IMR-90 (cell line): ENCODE measurements around the gene GPR179.

Source experiments
- BHLHE40 ChIP-seq: fragments of 150-350 bp; IDR thresholded peaks from 2 replicates; pipeline ENCODE4 v1.6.1; 2016; ENCODE audit warnings: mild to moderate bottlenecking, low read depth, low read length
- CEBPB ChIP-seq: IDR thresholded peaks from 2 replicates; pipeline ENCODE4 v1.6.1; 2012; ENCODE audit warnings: low read depth, low read length, improper control_type of control experiment
- CTCF ChIP-seq: conservative IDR thresholded peaks from 2 replicates; pipeline ENCODE4 v1.5.1; 2012; ENCODE audit warnings: mild to moderate bottlenecking, low read depth, low read length, improper control_type of control experiment
- ELK1 ChIP-seq: fragments of 150-350 bp; IDR thresholded peaks from 2 replicates; pipeline ENCODE4 v1.6.1; 2016; ENCODE audit warnings: low read depth, mild to moderate bottlenecking, low read length, moderate library complexity, borderline replicate concordance
- FOS ChIP-seq: fragments of 150-350 bp; IDR thresholded peaks from 2 replicates; pipeline ENCODE4 v1.6.1; 2016; ENCODE audit warnings: low read depth, low read length
- MAFK ChIP-seq: IDR thresholded peaks from 2 replicates; pipeline ENCODE4 v1.6.1; 2012; ENCODE audit warnings: low read depth, low read length, improper control_type of control experiment
- MAZ ChIP-seq: IDR thresholded peaks from 2 replicates; pipeline ENCODE4 v1.6.1; 2012; ENCODE audit warnings: low read depth, mild to moderate bottlenecking, low read length, improper control_type of control experiment, moderate library complexity, borderline replicate concordance
- MXI1 ChIP-seq: IDR thresholded peaks from 2 replicates; pipeline ENCODE4 v1.6.1; 2012; ENCODE audit warnings: low read depth, mild to moderate bottlenecking, low read length, moderate library complexity, borderline replicate concordance
- NFE2L2 ChIP-seq: fragments of 150-350 bp; IDR thresholded peaks from 2 replicates; pipeline ENCODE4 v1.6.1; 2016; ENCODE audit warnings: low read depth, mild to moderate bottlenecking, low read length
- POLR2A ChIP-seq: IDR thresholded peaks from 2 replicates; pipeline ENCODE4 v1.6.1; 2012; ENCODE audit warnings: mild to moderate bottlenecking, low read depth, low read length
- RCOR1 ChIP-seq: IDR thresholded peaks from 2 replicates; pipeline ENCODE4 v1.6.1; 2012; ENCODE audit warnings: mild to moderate bottlenecking, low read length, improper control_type of control experiment; ENCODE audit not compliant: insufficient replicate concordance

- TF ChIP-seq CTCF (no peak), POLR2A (no peak), FOS (no peak), MXI1 (no peak), BHLHE40 (no peak), MAZ (no peak), ELK1 (no peak), NFE2L2 (no peak), CEBPB (no peak), RCOR1 (no peak), MAFK (no peak)
Measured at GRCh38 chr17:38317081-38317480, 26.7 kb downstream of the GPR179 start.
